ENCODE measurements around the gene S100A2. TPM values are rescaled to one million over a fixed set of nuclear protein-coding genes. Genes with fewer than 3 reads are reported as not detected.
A peak's percentile ranks its signal among the peaks of the same experiment; 100 is the strongest.
"Not testable (repeated sequence)": the region's sequence is repeated elsewhere in the genome, so short reads cannot be mapped to it uniquely, and the experiment has no call there.

S100A2 gene
- total RNA-seq, 1 donor from 2014 or later: 1,251 TPM

GRCh38 chr1:153531638-153532037 is 34.0 kb downstream of the S100A2 start:
- FAIRE-seq: no peak
- no peak for DNase-seq (ENCODE audit: low read depth)
- Histone ChIP-seq H3K36me3 (ENCODE audit: control insufficient read depth, insufficient read depth, low read length) (peaks cover 9% of the 10 kb centered on the region), H3K4me3 (ENCODE audit: low read depth, low read length) (no peak overlapping the region), H3K27me3 (ENCODE audit: control insufficient read depth, insufficient read depth, low read length) (no peaks in the 10 kb centered on the region)
- no peak for TF ChIP-seq CTCF (IDR thresholded peaks at IDR 0.05; ENCODE audit: insufficient read depth, low read length, severe bottlenecking)

GRCh38 chr1:153527683-153528040 is 38.0 kb downstream of the S100A2 start:
- DNase-seq (ENCODE audit: low read depth): no peak
- Histone ChIP-seq H3K27me3 (ENCODE audit: control insufficient read depth, insufficient read depth, low read length) (no peaks in the 10 kb centered on the region), H3K36me3 (ENCODE audit: control insufficient read depth, insufficient read depth, low read length) (no peaks in the 10 kb centered on the region), H3K4me3 (ENCODE audit: low read depth, low read length) (no peak overlapping the region)
- TF ChIP-seq CTCF (IDR thresholded peaks at IDR 0.05; ENCODE audit: insufficient read depth, low read length, severe bottlenecking): no peak
- no peak for FAIRE-seq

- no peak for TF ChIP-seq CTCF (IDR thresholded peaks at IDR 0.05; ENCODE audit: insufficient read depth, low read length, severe bottlenecking)
- DNase-seq (ENCODE audit: low read depth): peak; percentile 98
- Histone ChIP-seq H3K36me3 (ENCODE audit: control insufficient read depth, insufficient read depth, low read length) (no peaks in the 10 kb centered on the region), H3K27me3 (ENCODE audit: control insufficient read depth, insufficient read depth, low read length) (no peaks in the 10 kb centered on the region), H3K4me3 (ENCODE audit: low read depth, low read length) (no peak overlapping the region)
- peak; percentile 90 for FAIRE-seq
Observed at GRCh38 chr1:153527023-153527682, 38.5 kb downstream of the S100A2 start.

- H3K36me3 ChIP-seq (ENCODE audit: control insufficient read depth, insufficient read depth, low read length): no peaks in the 10 kb centered on the region
- DNase-seq (ENCODE audit: low read depth): peak; percentile 93
- no peak overlapping the region for H3K4me3 ChIP-seq (ENCODE audit: low read depth, low read length)
- no peaks in the 10 kb centered on the region for H3K27me3 ChIP-seq (ENCODE audit: control insufficient read depth, insufficient read depth, low read length)
- FAIRE-seq: peak; percentile 97
- no peak for TF ChIP-seq CTCF (IDR thresholded peaks at IDR 0.05; ENCODE audit: insufficient read depth, low read length, severe bottlenecking)
Observed at GRCh38 chr1:153526132-153526543, 39.5 kb downstream of the S100A2 start.

GRCh38 chr1:153525088-153525728 is 40.4 kb downstream of the S100A2 start:
- Histone ChIP-seq H3K27me3 (ENCODE audit: control insufficient read depth, insufficient read depth, low read length) (no peaks in the 10 kb centered on the region), H3K4me3 (ENCODE audit: low read depth, low read length) (no peak overlapping the region), H3K36me3 (ENCODE audit: control insufficient read depth, insufficient read depth, low read length) (no peaks in the 10 kb centered on the region)
- no peak for TF ChIP-seq CTCF (IDR thresholded peaks at IDR 0.05; ENCODE audit: insufficient read depth, low read length, severe bottlenecking)
- DNase-seq (ENCODE audit: low read depth): peak; percentile 44
- no peak for FAIRE-seq

GRCh38 chr1:153522353-153523048 is 43.1 kb downstream of the S100A2 start:
- not testable (repeated sequence) for H3K36me3 ChIP-seq (ENCODE audit: control insufficient read depth, insufficient read depth, low read length); DNase-seq (ENCODE audit: low read depth); H3K4me3 ChIP-seq (ENCODE audit: low read depth, low read length); H3K27me3 ChIP-seq (ENCODE audit: control insufficient read depth, insufficient read depth, low read length); FAIRE-seq

- H3K4me3 ChIP-seq (ENCODE audit: low read depth, low read length); H3K36me3 ChIP-seq (ENCODE audit: control insufficient read depth, insufficient read depth, low read length); FAIRE-seq; H3K27me3 ChIP-seq (ENCODE audit: control insufficient read depth, insufficient read depth, low read length); DNase-seq (ENCODE audit: low read depth): not testable (repeated sequence)
Observed at GRCh38 chr1:153521808-153522207, 43.8 kb downstream of the S100A2 start.
